ENCODE data around the gene TIPARP.
"Not testable (repeated sequence)": the region's sequence is repeated elsewhere in the genome, so short reads cannot be mapped to it uniquely, and the experiment has no call there.

TIPARP gene

DNA sequence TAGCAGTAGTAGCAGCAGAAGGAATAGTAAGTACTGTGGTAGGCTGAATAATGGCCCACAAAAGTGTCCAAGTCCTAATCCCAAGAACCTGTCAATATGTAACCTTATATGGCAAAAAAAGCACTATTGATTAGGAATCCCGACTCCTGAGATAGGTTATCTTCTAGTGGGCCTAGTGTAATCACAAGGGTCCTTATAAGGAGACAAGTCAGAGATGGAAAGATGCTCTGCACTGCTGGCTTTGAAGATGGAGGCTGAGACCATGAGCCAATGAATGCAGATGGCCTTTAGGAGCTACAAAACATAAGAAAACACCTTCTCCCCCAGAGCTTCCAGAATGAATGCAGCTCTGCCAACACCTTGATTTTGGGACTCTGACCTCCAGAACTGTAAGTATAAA is 36.0 kb downstream of the TIPARP start:
- no peak for DNase-seq (ENCODE audit: low spot score)

DNA sequence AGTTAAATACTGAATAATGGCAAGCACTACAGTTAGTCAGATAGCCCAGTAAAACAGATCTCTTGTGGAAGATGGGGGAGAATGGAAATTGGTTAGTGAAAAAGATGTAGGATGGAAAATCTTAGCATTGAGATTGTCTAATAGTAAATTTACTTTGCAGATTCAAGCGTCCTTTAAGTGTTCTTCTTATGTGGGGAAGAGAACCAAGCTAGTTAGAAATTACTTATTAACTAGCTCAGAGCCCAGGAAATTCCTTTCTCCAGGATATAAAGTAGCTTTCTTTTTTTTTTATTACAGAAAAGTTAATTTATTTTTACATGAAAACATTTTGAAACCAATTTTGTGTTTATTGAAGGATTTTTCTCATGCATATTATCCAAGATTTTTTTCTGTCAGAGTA is 36.7 kb downstream of the TIPARP start:
- DNase-seq (ENCODE audit: low spot score), result no peak

DNA sequence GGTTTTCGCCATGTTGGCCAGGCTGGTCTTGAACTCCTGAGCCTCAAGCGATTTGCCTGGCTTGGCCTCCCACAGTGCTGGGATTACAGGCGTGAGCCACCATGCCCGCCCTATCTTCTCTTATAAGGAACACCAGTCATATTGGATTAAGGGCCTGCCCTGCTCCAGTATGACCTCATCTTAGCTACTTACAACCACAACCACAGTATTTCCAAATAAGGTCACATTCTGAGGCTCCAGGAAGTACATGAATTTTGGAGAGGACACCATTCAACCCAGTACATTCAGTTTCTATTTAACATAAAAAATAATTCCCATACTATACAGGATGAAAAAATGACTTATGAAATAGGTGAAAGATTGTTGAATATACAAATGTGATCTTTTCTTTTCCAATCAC is 37.6 kb downstream of the TIPARP start:
- not testable (repeated sequence) for DNase-seq (ENCODE audit: low spot score)

DNA sequence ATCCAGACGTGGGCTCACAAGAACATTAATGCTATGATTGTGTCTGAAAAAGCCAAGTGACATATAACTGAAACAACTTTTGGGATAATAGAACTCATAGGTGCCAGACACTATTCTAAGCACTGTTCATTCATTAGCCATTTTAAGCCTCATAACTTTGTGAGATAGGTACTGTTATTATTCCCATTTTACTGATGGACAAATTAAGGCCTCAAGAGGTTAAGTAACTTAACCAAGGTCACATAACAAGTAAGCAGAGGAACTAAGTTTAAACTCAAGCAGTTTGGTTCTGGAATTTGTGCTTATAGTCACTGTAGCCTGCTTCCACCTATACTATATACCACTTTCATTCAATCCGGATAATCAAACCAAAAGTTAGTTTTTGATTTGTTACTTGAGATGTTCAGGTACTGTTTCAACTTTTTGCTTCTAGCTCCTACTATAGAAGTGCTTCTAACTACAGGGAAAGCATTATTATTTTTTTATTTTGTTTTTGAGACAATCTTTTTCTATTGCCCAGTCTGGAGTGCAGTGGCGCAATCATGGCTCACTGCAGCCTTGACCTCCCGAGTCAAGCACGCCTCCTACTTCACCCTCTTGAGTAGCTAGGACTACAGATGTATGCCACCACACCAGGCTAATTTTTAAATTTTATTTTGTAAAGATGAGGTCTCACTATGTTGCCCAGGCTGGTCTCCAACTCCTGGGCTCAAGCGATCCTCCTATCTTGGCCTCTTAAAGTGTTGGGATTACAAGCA is 41.9 kb downstream of the TIPARP start:
- DNase-seq (ENCODE audit: low spot score), result no peak

DNA sequence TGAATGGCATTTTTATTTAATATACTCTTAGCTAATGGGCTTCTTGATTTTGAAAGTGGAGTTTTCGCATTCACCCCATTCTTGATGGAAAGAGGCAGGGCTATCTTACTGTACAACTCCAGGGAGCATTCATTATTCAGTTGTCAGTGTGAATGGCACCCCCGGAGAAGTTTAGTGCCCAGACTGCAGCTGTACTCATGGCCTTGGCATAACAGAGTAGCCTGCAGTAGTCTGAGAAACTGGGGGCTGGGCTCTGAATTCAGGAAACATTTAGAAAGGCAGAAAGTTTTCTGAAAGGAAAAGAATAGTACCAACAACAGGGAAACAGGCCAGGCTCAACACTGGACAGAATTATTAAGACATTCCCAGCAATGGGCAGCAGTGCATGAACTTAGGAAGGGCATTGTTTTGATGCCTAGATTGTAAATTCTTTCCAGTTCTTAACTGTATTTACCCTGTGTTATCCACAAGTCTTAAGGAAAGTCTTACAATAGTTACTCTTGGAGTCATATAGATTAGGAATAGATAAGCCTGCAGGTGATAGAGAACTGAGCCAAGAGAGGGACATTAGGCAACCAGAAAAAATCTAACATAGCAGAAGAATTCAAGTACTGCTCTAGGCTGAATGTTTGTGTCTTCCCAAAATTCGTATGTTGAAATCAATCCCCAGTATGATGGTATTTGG is 44.4 kb downstream of the TIPARP start:
- no peak for DNase-seq (ENCODE audit: low spot score)

DNA sequence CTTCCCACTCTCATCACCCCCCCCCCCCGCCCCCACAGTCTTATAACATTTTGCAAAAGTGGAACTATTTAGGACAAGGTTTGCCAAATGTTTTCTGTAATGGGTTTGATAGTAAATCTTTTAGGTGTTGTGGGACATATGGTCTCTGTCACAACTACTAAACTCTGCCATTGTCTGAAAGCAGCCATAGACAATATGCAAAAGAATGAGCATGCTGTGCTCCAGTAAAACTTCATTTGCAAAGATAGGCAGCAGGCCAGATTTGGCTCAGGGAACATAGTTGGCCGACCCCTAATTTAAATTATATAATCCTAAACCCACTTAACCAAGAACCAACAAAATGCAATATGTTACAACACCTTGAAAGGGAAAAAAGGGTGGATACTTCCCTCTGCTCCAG is 46.4 kb downstream of the TIPARP start:
- DNase-seq (ENCODE audit: low spot score), result no peak

DNA sequence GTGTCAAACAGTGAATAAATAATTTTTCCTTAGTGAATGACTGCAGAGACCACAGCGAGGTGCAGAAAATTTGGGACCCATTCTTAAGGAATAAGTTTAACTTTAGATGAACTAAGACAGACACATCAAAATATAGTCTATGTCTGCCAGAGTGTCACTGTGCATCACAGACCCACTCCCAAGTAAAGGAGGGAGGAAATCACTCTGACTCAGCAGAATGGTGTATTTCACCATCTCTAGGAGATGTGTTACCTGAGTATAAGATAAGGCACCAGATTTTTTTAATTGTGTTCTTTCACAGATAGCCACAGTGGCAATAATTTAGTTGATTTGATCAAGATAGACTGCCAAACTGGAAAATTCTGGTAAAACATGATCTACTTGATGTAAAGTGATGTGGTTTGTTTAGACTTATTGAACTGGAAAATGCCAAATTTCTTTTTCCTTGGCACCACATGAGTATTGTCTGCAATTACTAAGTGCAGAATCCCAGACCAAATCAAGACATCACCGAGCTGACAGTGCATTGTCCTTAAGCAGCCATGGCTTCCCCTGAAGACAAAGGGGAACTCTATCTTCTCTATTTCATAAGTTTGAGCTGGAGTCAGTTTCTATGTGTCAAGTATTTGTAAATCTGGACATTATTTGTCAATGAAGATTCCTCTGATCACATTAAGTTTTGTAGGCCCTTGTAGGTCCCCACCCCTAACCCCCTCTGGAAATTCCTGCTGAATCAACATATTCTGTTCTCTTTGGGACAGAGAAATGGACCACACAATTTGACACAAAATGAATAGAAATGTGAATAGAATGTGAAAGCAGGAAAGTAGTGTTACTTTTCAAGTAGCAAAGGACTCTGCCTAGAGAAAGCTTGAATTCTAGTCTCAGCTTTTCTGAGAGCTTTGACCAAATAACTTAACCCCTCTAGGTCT is 47.6 kb downstream of the TIPARP start:
- DNase-seq (ENCODE audit: low spot score), result no peak

DNA sequence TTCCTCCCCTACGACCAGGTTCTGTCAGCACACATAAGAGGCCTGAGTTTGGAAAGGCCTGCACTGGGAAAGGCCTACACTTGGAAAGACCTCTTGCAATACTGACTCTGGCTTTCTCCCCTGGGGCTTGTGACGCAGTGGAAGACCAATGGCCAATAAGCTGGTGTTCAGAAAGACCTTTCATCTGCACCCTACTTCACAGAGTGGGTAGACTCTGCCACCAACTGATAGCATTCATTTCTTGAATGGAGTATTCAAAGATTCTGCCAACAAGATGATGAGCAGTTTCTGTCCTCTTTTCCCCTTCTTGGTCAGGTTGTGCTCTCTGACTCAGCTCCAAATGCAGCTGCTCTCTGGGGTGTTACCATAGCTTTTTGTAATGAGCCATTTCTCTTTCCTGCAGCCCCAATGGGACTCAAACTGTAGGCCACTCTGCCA is 48.8 kb downstream of the TIPARP start:
- DNase-seq (ENCODE audit: low spot score), result no peak

DNA sequence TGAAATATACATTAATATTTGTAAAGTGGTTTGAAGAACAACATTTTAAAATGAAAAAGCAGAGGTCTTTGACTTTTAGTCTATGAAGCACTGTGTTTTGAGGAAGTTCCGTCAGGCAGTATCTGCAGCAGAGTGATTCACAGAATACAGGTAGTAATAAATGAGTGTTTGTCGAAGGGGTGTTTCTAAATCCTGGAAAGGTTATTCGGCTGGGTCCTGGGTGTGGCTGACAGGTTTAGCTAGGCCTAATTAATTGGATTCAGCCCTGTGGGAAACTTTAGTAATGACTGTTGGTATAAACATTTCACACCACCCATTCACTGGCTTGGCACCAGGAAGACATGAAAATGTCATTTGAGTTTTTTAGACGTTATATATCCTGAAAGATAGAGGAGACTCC is 51.3 kb downstream of the TIPARP start:
- DNase-seq (ENCODE audit: low spot score), result no peak

DNA sequence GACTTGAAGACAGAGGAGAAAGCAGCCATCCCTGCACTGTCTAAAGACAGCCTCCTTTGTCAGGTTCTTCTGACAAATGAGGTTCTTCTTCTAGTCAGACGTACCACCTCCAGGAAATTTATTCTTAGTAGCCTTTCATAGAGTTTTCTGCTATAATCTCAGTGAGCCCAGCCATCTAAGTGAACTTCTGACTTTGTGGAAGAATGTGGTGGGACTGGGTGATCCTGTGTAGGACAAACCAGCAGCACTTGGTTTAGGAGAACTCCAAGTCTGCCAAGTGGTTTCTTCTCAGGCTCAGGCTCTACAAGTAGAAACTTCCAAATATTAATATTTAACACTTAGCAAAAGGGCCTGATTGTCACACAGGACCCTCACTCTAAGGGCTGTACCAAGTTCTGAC is 52.1 kb downstream of the TIPARP start:
- no peak for DNase-seq (ENCODE audit: low spot score)

DNA sequence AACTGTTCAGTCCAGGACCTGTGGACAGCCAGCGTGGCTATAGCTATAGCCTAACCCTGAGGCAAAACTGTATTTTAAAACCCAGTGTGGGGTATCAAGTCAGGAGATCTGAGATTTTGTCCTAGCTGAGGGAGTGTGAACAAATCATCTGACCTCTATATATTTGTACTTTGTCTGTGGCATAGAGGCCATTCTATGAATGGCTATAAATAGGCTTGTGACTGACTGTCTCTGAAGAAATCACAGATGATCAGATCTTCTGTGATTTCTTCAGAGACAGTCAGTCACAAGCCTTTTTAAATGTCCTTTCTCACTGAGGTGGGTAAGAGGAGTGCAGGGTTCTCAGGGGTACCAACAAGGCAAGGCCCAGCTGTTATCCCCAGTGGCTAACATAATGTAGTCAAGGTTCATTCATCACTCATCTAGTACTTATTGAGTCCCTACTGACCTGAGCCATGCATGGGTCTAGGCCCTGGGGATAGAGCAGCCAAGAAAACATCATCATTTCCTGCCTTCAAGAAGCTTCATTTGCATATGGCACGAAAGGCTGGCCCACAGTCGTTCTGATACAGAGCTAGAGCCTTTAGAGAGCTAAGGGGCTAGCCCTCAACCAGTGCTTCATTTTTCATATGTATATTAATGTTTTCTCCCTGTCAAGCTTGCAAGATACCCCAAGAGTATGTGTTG is 53.3 kb downstream of the TIPARP start:
- no peak for DNase-seq (ENCODE audit: low spot score)

DNA sequence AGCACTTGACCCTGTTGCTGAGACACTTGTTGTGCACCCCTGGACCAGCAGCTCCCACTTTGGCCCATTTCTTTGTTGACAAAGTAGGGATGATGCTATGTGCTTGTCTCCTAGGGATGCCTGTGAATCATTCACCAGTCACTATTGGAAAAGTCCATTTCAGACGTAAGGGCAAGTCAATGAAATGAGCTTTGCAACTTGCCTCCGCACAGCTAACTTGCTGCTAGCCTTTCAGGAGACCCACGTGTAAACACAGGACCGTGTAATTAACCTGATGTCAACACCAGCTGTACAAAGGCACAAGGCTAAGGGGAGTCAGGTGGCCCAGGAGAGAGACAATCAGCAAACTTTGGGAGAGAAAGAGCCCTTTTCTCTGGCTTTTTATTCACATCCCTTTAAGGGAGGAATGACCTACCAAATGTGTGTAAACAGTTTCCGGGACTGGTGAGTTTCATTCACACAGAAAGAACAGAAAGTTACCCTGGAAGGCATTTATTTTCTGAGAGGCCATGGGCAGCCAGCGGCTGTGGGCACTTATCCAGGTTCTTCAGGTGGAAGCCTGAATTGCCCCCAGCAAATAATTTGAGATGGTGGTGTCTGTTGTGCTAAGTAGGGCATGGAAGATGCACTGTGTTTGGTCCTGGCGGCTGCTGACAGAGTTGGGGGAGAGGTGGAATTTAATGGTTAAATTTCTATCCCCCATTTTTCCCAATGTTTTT is 54.0 kb downstream of the TIPARP start:
- no peak for DNase-seq (ENCODE audit: low spot score)

DNA sequence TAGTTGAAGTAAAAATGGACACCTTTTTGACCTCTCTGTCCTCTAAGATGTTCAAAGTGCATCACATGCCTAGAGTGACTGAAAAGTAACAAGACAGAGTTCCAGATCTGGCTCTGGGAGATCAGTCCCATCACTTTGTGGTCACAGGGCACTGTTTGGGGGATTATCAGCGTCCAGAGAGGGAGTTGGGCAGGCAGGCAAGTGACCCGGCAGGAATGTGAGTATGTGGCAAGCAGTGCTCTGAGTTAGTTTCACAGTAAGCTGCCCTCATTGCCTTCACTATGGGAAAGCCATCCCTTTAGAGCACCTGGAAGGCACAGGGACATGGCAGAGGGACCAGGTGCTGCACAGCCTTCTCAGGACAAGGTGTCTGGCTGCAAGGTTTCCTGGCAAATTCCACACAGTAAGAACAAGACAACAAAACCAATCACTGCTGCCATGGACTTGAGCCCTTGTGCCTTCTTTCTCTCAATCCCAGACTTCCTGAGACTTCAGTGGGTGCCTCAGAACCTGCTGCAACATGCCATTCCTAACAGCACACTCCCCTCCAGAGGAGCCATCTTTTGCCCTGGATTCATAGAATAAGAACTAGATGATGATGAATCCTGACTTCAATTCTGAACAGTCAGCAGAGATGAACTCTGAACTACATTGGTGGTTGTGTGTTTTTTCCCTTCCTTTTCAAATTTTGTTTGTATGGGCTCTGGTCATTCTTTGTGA is 55.2 kb downstream of the TIPARP start:
- no peak for DNase-seq (ENCODE audit: low spot score)

DNA sequence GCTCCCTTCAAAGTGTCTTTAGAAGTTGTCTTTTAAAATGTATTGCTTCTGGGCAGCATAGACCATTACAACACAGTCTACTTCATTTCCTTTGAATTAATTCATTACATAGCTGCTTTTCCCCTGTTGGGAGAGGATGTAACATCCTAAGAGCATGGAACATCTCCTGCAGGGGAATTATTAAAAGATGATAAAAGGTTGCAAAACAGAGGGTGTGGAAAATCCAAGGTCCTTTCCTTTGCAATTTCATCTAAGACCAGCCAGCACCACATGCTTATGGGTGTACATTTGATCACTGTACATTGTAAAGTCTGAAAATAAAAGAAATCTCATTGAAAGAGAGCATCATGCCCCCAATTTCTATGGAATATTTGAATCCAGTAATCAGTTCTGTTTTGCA is 57.4 kb downstream of the TIPARP start:
- no peak for DNase-seq (ENCODE audit: low spot score)

DNA sequence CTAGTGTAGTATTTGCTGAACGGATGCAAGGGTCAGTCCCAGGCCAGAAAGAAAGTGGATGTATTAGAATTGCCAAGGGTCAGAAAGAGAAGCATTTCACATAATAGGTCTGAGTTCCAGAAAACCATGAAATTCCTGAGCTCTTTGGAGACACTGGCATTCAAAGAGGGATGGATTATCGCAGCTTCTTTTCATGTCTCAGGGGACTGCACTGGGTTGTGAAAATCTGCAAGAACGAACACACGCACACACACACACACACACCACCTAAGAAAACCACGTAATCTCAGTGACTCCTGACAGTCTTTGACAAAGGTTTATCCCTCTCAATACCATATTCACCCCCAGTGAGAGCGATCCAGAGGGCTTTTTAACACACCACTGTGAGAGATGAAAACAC is 57.9 kb downstream of the TIPARP start:
- DNase-seq (ENCODE audit: low spot score), result no peak

DNA sequence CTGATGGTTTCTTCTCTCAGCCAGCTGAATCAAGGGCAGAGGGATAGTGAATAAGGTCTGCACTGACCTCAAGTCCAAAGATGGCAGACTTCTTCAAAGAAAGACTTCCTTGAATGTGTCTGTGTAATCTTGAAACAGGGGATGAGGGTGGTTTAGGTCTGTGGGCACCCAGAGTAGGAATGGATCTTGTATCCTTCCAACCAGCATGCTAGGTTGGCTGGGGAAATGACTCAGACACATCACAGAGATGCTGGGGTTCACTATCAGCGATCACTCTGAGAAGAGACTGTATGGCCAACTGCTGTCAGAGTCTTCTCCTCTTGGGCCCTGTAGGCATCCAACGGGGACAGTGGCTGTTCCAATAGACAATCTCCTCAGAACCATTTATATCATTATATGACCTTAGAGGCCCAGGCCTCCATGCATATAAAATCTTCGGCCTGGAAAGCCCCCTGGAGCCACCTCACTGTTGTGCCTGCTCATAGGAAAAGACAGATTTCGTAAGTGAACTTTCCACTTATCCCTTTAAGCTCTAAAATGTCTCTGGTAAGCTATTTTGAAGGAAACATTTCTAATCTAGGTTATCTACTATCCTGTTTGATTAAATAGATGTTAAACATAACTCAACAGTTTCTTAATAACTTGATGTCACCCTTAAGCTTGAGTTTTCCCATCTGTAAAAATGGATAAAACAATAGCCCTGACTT is 58.5 kb downstream of the TIPARP start:
- DNase-seq (ENCODE audit: low spot score), result no peak

DNA sequence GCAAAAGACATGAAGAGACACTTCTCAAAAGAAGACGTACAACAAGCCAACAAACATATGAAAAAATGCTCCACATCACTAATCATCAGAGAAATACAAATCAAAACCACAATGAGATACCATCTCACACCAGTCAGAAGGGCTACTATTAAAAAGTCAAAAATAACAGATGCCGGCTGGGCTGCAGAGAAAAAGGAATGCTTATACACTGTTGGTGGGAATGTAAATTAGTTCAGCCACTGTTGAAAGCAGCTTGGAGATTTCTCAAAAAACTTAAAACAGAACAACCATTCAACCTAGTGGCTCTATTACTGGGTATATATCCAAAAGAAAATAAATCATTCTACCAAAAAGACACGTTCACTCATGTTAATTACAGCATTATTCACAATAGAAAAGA is 60.3 kb downstream of the TIPARP start:
- DNase-seq (ENCODE audit: low spot score), result not testable (repeated sequence)

DNA sequence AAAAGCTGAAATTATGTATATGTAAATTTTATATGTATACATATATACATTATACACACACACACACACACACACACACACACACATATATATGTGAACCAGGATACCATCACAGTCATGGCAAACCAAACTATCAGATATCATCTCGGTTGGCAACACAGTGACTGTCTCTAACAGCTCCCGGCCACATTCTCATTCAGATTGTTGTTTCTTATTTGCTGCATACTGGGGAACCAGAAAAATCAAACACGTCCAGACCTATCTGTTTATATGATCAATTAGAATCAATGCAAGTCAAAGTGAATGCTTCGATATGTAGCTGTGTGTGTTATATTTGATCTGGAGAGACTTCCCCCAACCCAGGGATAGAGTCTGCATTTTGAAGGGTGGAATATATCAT is 61.1 kb downstream of the TIPARP start:
- no peak for DNase-seq (ENCODE audit: low spot score)

DNA sequence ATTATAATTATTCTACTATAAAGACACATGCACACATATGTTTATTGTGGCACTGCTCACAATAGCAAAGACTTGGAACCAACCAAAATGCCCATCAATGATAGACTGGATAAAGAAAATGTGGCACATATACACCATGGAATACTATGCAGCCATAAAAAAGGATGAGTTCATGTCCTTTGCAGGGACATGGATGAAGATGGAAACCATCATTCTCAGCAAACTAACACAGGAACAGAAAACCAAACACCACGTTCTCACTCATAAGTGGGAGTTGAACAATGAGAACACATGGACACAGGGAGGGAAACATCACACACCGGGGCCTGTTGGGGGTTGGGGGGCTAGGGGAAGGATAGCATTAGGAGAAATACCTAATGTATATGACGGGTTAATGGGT is 62.7 kb downstream of the TIPARP start:
- not testable (repeated sequence) for DNase-seq (ENCODE audit: low spot score)

DNA sequence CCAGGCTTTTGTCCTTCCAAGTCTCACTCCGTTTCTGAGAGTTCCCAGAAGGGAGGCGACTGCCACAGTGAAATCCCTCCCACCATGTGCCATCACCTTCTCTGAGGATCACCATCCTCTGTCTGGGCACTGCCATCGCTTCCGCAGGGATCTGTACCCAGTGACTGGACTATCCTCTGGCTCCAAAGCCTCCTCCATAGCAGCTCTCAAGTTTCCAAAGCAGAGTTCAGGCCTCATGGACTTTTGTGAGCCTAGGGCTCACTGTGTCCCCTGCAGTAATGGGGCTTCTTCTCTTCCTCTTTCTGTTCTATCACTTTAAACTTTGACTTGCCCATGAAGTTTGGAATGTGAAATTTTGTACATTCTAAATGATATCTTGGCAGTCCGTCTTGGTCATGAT is 63.9 kb downstream of the TIPARP start:
- no peak for DNase-seq (ENCODE audit: low spot score)

Measured in SK-N-DZ (cell line).